Measurements from ENCODE around the gene ARRB1.

ARRB1 gene

DNA sequence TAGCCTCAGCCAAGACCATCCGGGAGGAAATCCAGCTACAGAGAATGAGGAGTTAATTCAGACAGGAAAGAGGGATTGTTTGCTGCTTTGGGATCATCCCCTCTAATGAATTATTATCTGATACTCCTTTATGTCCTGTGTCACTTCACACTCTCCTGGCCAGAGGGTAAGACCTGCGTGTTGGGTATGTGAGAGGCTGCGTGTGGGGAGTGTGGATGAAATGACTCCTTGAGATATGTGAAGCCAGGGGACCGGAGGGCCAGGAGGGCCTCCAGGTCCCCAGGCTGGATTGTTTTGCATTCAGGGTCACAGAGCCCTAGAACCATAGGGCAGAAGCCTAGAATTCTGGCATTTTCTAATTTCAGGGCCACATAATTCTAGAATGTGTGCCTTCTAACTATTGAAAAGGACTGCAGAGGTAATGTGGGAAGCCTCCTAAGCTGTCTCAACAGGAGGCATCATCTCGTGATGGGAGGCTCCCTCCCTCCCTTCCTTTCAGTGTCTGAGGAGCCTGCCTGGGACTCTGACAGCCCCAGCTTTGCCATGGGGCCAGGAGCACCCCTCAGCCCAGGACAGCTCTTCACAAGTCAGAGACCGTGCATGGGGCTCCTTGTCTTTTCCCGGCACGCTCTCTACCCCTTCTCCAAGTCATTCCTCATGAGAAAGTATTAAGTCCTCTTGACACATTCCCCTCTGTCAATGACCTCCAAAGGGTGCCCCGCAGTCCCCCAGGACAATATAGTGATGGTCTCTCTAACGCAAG, 107.2 kb downstream of the ARRB1 start:
- no peak for DNase-seq

DNA sequence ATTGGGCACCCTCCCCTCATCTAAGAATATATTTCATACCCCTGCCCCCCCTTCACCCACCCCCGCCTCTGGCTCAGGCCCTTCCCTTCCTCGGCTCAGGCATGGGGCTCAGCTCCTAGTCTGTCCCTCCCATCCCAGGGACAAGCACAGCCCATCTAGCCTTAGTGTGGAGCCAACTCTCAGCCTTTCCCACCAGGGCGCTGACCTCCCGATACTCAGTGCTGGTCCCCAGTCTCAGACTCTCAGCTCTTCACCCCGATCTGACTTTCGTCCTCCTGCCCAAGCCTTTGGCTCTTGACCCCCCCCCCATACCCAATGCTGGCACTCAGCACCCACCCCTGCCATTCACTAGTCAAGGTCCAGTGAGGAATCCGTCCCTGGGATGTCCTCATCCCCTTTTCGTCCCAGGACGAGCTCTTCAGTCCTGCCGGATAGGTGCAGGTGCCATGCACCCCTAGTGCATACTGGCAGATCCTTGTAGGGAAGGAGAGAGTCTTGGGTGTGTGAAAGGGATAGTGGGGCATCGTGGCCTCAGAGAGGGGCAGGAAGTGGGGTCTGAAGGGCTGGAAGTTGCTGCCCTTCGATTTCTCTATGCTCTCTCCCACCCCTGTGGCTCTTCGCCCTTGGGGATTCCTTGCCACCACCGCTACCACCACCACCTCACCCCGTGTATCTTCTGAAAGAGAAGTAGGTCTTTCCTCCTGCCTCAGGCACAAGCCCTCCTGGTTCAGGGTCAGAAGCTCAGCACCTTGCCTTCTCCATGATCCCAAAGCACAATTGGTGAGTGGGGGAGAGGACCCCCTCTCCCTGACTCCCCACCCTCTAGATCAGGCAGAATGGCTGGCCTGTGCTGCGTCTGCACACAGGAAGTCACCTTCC, 108.5 kb downstream of the ARRB1 start:
- no peak for DNase-seq

DNA sequence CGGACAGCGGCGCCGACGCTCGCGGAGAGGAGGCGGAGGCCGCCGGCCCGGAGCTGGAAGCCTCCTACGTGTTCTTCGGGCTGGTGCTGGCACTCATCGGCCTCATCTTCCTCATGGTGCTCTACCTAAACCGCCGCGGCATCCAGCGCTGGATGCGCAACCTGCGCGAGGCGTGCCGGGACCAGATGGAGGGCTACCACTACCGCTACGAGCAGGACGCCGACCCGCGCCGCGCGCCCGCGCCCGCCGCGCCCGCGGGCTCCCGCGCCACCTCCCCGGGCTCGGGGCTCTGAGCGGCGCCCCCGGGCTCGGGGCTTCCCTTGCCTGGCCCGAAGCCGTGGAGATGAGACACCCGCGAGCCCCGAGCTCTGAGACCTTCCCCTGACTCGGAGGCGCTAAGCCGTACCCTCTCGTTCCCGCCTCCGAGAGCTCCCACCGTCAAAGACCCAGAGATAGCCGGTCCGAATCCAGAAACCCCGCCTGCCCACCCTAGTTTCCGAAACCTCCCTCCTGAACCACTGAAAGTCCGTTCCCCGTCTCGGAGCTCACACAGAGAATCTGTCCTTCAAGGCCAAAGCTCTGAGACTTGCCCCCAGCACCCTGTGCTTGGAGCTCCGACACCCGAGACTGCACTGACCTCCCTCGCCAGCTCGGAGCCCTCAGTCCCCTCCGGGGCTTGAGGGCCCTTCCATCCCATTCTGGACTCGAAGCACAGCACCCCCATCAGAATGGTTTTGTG, 109.4 kb downstream of the ARRB1 start:
- DNase-seq: no peak

DNA sequence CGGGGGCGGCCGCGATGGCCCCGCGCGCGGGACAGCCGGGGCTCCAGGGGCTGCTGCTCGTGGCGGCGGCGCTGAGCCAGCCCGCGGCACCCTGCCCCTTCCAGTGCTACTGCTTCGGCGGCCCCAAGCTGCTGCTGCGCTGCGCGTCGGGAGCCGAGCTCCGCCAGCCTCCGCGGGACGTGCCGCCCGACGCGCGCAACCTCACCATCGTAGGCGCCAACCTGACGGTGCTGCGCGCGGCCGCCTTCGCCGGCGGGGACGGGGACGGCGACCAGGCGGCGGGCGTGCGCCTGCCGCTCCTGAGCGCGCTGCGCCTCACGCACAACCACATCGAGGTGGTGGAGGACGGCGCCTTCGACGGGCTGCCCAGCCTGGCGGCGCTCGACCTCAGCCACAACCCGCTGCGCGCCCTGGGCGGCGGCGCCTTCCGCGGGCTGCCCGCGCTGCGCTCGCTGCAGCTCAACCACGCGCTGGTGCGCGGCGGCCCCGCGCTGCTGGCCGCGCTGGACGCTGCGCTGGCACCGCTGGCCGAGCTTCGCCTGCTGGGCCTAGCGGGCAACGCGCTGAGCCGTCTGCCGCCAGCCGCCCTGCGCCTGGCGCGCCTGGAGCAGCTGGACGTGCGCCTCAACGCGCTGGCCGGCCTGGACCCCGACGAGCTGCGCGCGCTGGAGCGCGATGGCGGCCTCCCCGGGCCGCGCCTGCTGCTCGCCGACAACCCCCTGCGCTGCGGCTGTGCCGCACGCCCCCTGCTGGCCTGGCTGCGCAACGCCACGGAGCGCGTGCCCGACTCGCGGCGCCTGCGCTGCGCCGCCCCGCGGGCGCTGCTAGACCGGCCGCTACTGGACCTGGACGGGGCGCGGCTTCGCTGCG, 110.2 kb downstream of the ARRB1 start:
- peak; percentile 89 for DNase-seq

DNA sequence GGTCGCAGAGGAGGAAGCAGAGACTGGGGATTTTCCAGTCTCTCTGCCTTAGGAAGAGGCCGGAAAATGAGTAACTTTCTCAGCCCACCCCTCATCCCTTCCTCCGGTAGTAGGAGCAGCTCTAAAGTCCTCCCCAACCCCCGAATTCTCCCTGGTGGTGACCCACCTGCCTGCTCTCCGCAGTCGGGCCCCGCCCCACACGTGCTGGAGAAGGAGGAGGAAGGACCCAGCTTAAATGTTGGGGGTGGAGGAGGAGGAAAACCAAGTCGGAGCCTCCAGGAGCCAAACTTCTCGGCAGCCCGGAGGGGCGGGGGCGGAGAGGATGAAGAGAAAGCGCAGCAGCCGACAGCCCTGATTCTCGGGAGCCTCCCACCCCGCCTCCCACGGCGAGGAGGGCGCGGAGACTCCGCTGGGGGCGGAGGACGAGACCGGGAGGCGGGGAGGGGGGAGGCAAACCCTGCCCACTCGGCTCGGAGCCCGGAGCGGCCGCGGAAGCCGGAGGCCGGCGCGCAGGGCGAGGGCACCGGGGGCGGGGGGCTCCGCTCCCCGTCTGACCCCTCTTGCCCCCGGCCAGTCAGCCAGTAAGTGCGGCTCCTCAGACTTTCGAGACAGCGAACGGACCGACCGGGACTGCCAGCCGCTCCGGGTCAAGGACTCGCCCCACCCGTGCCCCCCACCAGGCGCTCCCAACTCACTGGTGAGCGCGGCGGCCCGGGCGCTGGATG, 111.0 kb downstream of the ARRB1 start, which contains the start of gene TPBGL:
Gene TPBGL (plus strand): TSS at position 464 of the 725 bp plus-strand sequence. CDS start 276 bp downstream, outside the sequence.
- no peak for DNase-seq

DNA sequence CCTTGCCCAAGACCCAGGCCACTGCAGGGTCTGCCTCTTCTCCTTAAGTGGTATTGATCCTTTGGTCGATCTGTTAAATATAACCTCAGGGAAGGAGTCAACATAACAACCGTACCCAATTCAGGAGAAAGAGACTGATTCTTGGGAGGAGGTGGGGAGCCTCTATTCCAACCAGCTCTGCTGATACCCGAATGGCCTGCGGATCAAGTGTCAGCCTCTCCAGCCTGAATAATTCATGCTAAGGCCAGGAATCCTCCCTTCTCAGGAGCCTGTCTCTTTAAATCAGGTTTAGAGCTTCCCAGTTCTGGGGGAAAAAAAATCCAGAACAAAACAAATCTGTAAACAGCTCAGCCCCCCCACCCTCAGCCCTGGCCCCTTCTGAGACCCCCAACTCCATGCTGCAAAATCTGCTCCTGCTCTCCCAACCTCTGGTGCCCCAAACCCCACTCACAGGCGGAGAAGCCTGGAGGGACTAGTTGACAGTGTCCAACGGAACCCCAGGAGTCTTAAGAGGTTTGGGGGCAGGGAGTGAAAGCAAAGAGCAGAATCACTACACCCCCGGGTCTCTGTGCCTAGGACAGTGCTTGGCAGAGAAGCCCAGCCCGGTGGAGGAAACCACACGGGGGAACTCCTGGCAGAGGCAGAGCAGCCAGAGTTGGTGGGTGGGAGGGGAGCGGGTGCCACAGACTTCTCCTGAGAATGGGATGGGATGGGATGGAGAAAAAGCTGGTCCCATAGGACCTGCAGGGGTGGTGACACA, 111.8 kb downstream of the ARRB1 start:
- no peak for DNase-seq

DNA sequence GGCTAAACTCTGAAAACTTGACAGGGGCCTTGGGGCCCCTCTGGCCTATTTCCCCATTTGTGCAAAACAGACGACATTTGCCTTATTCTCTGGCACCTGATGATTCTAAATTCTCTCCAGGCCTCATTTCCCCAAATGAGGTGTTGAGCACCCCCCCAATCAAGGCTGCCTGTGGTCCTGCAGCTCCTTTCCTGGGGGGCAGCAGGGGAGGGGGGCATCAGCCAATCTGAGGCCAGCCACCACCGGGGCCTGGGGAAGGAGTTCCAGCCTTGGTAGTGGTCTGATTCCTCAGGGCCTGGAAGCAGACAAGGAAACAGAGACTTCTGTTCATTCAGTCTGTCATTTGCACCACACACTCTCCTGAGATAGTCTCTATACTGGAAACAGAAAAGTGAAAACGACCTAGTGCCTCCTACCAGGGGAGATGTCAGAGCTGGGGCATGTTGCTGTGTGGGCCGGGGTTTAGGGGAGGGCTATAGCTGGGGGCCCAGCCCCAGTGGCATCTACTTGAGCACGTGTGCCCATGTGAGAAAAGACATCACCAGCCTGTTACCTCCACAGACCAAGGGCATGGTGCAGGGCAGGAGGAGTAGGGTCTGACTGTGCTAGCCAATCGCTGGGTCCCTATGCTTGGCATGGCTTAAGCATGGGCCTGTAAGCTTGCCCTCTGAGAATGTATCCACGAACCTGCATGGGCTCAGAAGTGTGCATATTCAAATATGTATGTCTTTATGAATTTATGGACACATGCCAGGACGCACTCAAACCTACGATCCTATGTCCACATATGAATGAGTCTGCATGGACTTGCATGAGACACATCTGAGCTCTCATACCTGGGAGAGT, 112.6 kb downstream of the ARRB1 start:
- DNase-seq: no peak

DNA sequence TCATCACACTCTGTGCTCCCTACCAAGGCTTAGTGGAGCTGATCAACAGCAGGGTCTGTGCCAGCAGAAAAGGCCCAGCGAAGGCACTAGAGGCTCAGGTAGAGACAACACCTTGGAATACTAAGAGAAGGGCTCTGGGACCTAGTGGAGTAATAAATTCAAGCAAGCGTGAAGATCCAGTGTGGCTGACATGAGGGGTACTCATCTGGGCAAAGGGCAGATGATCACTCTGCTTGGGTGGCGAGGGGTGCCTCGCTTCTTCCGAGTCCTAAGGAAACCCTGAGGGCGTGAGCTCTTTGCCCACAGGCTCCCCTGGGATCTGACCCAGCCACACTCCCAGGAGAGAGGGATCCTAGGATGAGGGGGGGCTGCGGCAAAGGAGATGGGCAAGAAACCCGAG, 114.4 kb downstream of the ARRB1 start:
- DNase-seq: no peak

DNA sequence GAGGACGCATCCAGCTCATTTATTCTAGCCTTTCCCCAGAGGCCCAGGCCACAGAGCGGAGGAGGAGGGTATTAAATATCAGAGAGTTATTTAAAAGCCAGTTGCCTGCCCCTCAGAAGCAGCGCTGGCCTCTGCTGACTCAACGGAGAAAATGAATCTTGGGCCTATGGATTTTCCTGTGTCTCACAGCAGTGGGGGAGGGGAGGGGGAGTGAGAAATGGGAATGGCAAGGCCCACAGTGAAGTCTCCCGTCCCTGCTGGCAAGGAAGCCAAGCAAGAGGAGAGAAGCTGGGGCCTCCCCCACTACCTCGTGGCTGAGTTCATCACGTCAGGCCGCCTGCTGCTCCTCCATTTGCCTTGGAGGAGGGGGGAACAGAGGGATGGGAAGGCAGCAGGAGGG, 115.4 kb downstream of the ARRB1 start:
- DNase-seq: no peak

DNA sequence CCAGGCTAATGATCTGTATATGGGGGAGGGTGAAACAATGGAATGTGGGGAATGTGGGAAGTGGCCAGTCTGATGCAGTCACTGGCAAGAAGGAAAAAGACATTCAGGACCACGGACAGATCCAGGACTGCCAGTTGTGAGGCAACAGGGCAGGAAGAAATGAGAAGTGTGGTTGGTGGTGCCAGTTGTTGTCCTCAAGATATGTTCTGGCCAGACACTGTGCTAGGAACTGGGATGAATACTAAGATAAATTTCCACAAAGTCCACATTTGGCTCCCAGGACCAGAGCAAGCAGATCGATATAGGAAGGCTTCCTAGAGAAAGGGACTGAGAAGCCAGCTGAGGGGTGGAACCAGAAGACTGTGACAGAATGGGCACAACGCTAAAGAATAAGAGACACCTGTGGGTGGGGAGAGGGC, 117.7 kb downstream of the ARRB1 start:
- peak; percentile 55 for DNase-seq

DNA sequence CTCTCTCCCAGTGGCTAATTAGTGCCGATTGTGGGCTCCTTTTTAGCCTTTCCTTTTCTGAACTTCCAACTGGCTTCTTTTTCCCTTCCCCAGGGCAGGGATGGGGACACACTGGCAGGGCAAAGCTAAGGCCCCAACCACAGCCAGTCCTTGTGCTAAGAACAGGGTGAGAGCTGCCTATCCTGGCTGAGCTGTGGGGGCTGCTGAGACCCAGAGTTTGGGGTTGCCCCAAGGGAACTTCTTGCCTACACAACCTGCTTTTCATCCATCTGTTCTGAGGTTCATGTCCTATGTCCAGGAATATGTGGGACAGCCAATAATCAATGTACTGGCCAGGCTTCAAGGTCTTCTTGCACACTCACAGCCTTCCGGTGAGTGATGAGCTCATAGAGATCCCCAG, 120.8 kb downstream of the ARRB1 start:
- DNase-seq: no peak

DNA sequence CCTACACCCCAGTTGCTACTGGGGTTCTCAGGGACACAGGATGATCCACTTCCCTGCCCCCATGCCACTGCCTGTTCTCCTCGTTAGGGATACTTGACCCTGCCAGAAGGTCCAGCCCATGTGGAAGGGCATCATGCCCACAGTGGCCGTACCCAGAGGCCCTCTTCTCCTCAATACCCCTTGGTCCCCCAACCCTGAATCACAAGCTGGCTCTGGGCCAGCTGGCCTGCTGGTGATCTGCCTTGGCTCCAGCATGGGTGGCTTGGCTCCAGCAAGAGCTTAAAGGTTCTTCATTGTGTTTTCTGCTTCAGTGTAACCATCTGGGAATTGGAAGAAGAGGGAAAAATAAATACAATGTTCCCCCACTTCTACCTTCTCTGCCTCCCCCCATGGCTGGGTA, 122.0 kb downstream of the ARRB1 start:
- no peak for DNase-seq

DNA sequence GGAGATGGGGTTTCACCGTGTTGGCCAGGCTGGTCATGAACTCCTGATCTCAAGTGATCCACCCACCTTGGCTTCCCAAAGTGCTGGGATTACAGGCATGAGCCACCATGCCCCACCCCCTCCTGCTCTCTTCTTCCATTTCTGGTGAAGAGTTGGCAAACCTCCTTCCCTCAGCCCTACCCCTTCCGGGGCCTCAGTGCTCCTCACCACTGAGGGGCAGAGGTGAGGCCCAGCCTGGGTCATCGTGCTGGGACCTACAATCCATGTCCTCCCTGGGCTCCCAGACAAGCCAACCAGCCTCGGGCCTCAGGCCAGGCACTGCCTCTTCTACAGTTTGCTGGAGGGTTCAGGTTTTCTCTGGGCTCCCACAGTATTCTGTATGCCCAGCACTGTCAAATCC, 125.7 kb downstream of the ARRB1 start:
- no peak for DNase-seq

DNA sequence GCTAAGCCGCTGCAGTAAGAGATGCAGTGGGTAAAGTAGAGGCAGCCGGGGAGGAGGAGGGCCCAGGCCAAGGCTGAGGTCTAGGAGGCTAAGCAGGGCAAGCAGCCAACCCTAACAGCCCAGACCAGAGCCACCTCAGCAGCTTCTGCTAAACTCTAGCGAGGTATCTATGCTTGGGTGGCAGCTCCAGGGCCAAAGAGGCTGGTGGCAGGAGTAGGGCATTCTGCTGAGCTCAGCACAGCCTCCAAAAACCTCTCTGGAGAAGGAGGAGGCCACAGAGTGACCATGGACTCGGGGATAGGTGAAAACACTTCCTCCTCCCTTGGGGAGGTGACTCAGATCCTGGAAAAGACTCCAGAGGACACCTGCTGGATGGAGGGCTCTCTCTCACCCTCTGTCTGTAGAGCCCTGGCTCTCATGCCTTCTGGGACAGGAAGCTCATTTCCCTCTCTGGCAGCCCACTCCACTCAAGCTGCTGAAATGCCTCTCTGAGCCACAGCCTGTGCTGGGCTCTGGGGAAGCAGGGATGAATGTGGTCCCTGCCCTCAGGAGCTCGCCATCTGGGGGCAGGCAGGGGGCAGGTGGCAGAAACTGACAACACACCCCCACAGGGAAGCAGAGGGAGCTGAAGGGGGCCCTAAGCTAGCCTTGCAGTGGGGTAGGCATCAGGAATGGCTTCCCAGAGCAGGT, 127.4 kb downstream of the ARRB1 start:
- peak; percentile 61 for DNase-seq

DNA sequence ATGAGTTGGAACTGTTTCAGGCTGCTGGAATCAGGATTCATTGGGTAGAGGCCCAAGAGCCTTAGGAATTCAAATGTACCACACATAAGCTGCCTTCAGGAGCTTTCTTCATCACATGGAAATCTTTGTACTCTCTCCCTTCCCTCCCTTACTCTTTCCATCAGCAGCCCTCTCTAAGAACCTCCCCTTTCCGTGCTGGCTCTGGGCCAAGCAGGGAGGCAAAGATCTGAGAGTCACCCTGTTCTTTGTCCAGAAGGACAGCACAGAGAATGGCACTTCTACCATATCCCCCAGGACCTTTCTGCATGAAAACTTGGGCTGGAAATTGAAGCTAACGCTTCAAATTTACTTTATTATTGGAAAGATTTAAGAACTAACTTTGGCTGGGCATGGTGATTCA, 131.6 kb downstream of the ARRB1 start:
- no peak for DNase-seq

DNA sequence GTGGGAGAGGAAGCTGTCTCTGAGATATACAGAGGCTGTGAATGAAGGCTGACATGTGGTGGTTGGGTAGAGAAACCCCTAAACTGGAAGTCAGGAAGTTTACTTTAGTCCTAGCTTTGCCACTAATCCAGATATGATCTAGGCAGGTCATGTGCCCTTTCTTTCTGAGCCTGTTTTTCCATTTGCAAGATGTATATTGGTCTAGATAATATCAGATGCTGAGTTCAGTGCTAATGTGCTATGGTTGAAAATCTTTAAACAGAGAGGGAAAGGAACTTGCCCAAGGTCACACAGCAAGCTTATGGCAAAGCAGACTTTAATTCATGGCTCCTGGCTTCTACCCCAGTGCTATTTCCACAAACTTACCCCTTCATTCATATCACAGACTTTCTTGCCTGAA, 136.6 kb downstream of the ARRB1 start:
- DNase-seq: no peak

DNA sequence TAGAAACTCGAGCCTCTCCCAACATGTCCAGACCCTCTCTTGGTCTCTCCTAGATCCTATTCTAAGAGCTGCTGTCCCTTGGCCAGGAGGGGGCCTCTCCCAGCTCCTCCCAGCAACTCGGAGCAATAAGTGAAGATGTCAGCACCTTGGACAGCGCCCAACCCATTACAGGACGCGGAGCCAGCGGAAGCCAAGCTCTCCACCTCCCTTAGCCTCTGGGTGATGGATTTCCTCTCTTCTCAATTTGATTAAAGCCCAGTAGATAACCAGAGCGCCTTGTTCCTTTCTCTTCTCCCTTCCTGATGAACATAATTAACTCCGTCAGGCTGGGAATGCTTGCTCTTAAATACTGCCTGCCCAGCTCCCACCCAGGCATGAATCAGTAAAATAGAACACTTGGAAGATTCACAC, 137.0 kb downstream of the ARRB1 start:
- DNase-seq: peak; percentile 91

All from RPMI8226 (cell line).